NCI-H2081 treated with DMSO at 0.1 percent for 48 hours (cell line): ENCODE measurements around the gene BRINP3.

Source experiments
- DNase-seq: peaks from one replicate; lab custom pipeline; 2025; lab: John Stamatoyannopoulos, UW

Gene BRINP3

DNA sequence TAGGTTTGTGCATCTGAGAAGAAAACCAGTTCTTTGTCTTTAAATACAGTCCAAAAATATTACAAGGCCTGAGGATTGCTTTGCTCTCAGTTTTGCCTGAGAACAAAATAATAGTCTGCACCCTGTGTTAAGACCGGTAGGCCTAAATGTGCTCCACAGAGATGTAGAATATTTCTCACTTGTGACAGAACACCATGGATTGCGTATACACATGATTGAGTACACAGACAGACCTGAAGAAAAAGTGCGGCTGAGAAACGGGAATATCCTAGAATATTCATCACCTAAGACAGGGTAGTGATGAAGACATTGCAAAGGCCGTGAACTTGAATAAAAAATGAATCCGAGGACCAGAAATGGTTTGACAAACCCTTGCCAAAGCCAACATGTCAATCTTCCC, 155.4 kb downstream of the BRINP3 start:
- no peak for DNase-seq

DNA sequence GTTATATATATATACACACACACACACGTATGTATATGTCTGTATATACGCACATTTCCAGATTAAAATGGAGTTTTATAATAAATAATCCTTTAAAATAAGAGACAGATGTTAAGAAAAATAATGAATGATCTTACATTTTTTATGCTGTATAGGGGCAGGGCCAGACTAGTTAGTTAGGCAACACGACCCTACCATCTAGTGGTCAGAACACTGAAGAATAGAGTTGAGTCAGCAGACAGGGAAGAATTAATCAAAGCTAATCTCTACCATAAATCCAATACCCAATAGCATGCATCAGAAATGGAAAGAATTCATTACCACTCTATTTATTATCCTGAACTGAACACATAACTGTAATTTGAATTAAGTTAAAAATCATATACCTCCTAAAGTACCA, 156.7 kb downstream of the BRINP3 start:
- DNase-seq = no peak

DNA sequence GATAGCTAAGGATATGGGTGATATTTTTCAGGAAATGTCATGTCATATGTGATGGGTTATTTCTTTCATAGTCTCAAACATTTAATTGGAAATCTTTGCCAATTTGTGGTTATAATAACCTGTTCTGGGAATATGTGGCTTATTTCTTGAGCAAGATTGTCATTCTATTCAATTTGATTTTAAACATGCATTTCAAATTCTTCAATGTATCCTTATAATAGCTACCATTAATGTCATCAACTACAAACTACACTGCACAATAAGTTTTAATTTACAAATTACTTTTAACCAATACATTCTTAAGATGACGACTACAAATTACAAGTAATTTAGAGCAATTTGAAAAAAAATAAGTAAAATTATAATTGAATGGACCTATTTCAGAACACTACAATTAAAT, 164.9 kb downstream of the BRINP3 start:
- no peak for DNase-seq

DNA sequence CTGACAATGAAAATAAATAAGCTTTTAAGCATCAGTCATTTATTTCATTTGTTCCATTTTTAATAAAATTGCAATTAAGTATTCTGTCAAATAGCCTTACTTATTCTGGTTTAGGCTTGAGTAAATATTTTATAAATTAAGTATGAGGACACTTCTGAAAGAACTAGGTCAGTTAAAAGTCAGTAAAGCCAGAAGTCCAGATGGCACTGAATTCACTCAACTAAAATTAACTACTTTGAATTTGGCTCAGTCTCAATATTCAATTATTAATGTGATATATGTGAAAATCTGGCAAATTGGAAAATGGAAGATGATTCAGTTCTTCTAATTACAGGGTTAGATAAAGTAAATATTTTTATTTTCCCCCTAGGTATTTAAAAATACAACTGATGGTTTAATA, 174.2 kb downstream of the BRINP3 start:
- DNase-seq = no peak

DNA sequence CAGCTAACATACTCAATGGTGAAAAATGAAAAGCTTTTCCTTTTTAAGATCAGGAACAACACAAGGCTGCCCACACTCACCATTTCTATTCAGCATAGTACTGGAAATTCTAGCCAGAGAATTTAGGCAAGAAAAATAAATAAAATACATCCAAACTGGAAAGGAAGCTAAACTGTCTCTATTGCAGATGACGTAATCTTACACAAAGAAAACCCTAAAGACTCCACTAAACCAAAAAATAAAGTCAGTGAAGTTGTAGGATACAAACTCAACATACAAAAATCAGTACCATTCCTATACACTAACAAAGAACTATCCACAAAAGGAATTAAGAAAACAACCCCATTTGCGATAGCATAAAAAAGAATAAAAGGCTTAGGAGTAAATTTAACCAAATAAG, 181.2 kb downstream of the BRINP3 start:
- DNase-seq = no peak

DNA sequence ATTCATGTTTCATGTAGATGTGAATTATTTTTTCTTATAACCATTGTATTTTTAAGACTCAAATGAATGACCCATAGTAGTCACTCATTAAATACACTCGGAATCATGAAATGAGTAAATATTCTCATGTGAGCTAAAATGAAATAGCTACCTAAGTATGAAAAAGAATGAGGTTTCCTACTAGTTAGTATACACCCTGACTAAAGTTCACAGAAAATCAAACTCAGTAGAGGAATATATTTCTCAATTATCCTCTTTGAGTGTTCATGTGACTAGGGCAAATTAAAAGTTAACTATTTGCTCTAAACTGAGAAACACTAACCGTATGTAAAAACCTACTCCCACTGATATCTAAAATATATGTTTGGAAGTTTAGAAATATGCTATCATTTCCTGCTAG, 187.8 kb downstream of the BRINP3 start:
- no peak for DNase-seq

DNA sequence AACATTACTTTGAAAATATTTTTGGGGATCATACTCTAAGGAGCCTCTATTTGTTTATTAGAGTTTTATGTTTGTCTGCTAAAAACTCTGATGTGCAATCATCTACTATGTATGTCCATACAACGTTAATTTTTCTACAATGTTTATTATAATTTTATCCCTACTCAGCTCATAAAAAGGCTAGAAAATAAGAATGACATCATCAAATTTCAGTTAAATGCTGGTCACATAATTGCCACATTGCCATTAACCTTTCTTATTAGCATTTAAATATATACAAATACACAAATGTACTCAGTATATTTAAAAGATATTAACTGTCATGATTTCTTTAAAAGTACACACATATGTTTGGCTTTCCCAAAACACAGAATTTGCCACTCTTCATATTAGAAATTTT, 191.6 kb downstream of the BRINP3 start:
- no peak for DNase-seq

DNA sequence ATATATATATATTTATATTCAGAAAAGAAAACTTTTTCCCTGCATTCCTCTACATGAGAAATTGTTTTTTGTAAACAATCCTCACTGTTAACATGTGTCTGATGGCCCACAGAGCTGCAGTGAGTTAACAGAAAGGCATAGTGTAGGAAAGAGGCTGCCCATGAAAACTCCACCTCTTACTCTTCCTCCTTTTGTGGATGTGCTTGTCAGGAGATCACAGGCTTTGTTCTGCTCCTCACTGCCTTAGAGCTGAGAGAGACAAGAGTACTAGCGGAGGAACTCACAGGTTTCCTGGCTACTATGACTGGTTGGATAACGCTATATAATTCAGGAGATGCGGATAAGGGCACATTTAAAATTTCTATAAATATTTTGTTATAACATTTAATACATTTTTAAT, 200.6 kb downstream of the BRINP3 start:
- DNase-seq = no peak

DNA sequence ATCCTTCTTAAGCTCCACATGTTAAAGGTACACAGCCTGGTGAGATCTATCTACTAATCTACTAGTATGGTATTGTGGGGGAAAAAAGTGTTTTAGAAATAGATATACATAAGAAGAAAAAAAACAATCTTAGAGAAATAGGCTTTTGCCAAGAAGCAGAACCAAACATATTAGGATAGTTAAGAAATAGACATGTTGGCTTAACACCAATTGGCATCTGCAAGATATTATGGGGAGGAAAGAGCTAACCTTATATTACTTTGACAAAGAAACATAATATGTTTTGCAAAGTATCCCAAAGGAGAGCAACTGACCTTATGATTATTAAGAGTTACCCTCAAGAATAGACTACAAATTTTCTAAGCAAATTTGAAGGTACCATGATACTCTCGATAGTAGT, 202.9 kb downstream of the BRINP3 start:
- DNase-seq = no peak

DNA sequence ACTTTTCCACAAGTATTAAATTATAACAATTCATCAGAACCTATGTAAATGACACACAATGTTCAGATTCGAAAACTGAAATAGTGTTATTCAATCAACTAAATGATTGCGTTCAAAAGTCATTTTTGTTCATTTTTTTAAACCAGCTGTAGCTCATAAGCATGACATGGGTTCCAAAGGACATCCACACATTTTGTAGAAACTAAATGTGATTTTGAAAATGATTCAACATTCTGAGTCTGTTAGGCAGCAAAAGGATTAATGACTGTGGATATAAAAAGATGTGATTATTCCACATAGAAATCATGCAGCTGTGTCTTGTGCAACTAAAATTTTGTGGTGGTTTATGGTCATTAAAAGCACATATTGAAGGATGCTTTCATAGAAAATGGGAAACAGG, 204.5 kb downstream of the BRINP3 start:
- no peak for DNase-seq

DNA sequence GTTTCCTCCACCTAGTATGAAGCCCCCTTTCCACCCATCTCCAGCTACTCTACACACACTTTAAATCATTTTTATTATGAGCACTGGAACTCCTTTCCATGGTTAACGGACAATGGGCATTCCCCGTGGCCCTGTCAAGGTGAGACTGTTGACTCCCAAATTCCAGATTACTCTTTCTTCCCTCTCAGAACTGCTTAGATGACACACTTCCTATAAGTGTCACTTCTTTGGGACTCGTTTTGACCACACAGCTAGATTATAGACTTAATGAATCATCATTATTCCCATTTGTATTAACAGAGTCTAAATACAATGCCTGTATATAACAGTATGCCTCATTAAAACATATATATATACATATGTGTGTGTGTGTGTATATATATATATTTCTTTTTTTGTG, 215.1 kb downstream of the BRINP3 start:
- no peak for DNase-seq

DNA sequence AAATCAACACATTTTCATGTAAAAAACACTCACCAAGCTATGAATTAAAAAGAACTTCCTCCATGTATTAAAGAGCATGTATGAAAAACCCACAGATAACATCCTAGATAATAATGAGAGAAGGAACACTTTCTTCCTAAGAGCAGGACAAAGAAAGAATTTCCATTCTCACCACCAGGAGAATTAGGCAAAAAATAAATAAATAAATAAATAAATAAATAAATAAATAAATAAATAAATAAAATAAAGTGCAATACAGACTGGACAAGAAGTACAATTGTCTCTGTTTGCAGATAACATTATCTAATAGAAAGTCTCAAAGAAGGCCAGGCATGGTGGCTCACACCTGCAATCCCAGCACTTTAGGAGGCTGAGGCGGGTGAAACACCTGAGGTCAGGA, 218.2 kb downstream of the BRINP3 start:
- no peak for DNase-seq

DNA sequence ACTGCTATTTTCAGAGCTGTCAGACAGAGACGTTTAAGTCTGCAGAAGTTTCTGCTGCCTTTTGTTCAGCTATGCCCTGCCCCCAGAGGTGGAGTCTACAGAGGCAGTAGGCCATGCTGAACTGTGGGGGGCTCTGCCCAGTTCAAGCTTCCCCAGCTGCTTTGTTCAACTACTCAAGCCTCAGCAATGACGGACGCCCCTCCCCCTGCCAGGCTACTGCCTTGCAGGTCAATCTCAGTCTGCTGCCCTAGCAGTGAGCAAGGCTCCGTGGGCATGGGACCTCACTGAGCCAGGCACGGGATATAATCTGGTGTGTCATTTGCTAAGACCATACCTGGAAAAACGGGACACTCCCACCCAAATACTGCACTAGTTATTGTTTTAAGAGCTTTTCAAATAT, 219.7 kb downstream of the BRINP3 start:
- DNase-seq = no peak

DNA sequence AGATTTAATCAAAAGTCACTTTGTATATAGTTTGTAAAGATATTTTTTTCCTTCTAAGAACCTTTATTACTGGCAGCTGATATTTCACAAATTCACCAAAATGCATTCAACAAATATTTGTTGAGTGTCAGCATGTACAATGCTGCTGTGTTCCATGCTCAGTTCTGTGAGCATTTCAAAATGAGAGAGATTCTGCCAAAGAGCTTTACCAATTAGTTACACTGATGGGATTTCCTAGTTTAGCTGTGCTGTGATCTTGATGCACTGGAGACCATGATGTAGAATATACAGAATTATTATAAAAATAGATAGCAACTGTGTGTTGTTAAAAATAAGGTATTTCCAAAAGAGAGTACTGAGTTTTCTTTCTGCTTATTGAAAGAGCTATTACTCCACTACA, 225.6 kb downstream of the BRINP3 start:
- DNase-seq = no peak

DNA sequence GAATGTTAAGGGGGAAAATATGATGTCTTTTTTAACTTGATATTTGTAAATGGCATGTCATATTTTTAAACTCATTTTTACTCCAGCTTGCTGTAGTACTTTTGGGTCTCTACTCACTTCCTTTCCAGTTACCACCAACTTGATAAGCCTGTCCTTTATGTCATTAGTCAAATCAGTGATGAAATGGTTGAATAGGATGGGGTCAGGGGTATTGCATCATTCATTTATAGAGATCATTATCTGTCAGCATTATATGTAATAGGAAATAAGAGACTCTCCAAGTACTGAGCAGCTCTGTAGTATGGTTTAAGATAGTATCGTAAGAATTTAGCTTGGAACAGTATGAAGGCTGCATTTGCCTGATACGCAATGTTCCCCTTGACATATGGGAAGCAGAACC, 227.3 kb downstream of the BRINP3 start:
- no peak for DNase-seq

DNA sequence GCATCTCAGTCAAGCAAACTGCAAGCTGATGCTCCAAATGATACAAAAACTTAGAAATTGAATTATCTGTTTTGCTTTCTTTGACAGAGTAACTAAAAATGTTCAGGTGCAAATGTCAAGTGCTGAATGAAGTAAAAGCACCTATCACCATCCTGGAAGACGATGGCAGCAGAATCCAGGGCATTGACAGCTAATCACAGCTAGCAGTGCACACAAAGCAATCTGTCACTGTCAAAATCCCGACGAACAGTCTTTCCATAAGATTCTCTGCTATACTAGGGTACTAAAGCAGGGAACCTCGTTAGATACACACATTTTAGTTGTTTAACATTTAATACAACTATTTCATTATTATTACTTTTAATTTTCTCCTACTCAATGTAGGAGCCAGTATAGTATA, 233.3 kb downstream of the BRINP3 start:
- DNase-seq = no peak

DNA sequence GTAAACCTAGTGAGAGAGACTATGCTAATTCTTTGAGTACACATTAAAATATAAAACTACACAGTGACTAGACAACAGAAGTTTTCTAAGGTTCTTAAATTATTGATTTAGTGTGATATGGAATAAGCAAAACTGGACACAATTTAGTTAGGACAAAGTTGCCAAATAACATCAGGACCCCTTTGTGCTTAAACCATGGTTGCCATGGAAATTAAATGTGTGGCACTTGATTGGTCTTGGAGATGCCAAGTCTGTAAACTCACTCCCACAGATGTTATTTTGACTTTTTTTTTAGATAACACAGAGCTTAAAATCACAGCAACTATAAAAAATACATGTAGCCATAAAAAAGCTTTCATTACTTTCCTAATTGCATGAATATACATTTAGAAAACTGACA, 234.6 kb downstream of the BRINP3 start:
- DNase-seq = no peak

DNA sequence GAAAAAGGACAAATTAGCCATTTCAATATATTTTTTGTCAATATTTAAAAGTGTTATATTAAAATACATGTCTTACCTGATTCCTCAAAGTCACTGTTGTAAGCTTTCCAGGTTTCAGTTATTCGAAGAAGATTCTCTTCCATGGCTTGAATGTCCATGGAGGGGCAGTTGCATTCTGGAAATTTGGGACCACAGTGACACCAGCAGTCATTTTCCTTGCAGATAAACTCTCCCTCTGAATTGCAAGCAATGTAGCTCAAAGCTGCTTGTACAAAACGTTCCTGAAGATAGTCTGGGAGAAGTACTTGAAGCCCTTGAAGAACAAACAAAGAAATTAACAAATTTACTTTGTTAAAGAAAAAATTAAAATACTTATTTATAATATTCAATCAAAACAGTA, 251.7 kb downstream of the BRINP3 start:
- DNase-seq = no peak

DNA sequence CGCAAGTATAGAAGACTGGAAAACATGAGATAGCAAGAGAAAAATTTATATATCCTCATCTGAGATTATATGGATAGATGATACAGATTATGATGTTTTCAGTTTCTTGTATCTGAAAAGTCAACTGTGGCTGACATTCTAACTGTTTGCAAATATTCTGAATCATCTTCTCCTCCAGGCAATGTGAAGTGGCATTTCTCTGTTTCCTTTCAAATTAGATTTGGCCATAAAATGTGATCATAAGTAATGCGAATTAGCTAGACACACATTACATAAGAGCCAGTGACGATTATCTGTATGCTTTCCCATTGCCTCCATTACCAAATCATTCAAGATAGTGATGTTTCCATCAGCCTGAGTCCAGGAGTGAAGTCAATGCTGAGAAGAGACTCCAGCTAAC, 265.2 kb downstream of the BRINP3 start:
- DNase-seq = no peak

DNA sequence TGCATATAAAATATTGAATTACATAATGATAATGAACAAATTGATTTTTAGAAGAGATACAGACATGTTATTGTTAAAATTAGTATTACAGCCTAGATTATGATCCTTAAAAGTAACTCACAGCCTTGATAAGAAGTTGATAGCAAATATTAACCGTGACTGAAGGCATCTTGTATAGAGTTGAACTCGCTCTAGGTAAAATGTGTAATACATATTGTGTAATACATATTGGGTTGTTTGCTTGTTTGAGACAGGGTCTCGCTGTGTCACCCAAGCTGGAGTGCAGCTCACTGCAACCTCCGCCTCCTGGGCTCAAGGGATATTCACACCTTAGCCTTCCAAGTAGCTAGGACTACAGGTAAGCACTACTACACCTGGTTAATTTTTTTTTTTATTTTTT, 269.9 kb downstream of the BRINP3 start:
- DNase-seq = no peak

DNA sequence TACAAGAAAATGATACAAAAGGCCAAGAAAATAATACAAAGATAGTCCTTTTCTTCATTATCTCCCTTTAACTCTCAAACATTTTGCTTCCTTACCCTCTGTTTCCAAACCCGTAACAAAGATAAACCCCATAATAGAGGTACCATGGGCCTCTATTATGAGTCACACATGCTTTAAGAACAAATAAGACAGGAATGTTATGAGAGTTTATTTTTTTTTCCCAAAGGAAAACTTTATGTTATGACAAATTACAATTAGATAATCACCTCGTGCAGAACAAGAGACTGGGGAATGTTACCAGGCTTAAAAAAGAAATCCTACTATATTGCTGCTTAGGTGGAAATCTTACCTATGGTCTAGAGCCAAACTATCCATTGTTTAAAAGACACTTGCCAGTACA, 272.0 kb downstream of the BRINP3 start:
- no peak for DNase-seq

DNA sequence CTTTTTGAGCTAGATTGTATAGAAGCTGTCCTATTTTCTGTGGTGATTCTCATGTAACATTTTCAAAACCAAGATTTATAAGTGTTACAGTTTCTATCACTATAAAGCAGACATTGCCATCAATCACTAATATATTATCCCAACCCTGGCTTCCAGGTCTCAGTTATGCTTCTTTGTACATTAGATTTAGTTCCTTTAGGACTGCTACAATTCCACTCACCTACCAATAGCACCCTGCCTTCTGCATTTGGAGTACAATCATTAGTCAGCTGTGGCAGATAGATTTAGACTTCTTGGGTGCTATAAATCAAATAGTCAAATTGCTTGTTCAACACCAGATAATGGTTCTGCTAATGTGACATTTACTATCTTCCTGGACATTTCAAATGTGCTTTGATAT, 281.6 kb downstream of the BRINP3 start:
- no peak for DNase-seq

DNA sequence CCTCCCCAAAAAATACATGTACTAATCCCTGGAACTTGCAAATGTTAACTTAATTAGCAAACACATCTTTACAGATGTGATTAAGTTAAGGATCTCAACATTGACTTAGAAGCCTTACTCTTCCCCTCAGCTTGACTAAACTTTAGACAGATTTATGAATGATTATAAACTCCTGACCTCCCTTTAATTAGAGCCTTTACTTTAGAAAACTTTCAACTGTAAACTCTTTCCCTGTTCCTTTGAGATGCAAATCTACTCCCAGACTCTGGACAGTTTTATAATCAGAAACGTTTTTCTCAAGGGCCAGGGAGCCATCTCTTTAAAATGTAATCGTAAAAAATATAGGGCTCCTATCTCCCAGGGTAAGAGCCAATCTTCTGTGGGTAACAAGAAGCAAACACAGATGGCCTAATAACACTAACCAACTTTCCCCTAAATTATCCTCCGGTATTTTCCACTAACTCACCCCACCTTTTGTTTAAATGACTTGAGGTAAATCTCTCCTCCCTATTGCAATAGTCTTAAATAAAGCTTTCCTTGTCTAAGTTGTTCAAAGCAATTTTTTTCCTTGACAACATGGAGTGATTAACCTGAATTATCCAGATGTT, 284.1 kb downstream of the BRINP3 start:
- no peak for DNase-seq

DNA sequence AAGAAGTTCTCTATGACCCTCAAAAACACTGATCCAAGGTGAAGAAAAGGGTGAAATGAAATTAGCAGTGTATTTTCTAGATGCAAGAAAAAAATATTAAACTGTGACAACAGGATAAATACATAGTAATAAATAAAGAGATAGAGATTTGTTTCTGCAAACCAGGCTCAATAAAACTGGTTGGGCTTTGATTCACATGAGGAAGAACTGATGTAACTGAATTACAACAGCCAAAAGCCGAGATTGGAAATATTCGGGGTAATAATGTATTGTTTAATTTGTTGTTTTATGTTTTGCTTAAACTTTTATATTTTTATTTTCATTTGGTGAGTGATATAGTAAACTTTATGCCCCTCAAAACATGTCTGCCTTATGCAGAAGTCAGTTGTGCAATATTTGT, 285.0 kb downstream of the BRINP3 start:
- DNase-seq = no peak

DNA sequence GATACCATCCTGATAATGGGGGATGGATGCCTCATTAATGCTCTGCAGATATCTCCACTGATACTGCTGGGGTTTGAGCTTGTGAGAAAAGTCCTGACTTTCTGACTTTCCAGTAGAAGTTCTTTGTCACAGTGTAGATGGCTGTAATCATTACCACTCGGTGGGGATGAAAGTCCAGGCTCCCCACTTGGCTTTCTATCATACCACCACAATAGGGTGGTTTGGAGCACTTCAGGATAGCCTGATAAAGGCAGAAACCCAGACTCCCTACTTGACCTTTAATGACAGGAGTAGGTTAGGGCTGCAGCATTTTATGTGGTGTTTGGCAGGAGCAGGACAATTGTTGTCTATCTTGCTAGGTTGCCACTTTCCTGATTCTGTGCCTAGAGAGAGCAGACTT, 294.1 kb downstream of the BRINP3 start:
- no peak for DNase-seq
